GM23338 (cell line): ENCODE measurements around the gene SH3RF2. TPM values are rescaled to one million over a fixed set of nuclear protein-coding genes. Genes with fewer than 3 reads are reported as not detected.

Source experiments
- ATAC-seq: fragments of 200-7000 bp; cut with Tn5 transposase; 3 replicates; pipeline ENCODE4 v1.9.1; 2020
- DNase-seq: peaks from one replicate; pipeline ENCODE4 v3.0.0-alpha.2; 2015; ENCODE audit warnings: low spot score
- H2AFZ ChIP-seq: fragments of 200-600 bp; sonication (generic); 2 replicates; pipeline ENCODE4 v1.8.0; 2016; ENCODE audit warnings: antibody characterized with exemption, mild to moderate bottlenecking, moderate library complexity
- H3F3A ChIP-seq: fragments of 200-600 bp; sonication (generic); replicated peaks from 2 replicates; pipeline ENCODE4 v1.8.0; 2017; ENCODE audit warnings: antibody characterized with exemption, mixed run types, low read depth
- H3K27ac ChIP-seq: fragments of 200-600 bp; sonication (generic); 2 replicates; pipeline ENCODE4 v1.6.1; 2016; ENCODE audit warnings: low read depth
- H3K27me3 ChIP-seq: fragments of 200-600 bp; sonication (generic); 2 replicates; pipeline ENCODE4 v1.8.0; 2016; ENCODE audit warnings: mild to moderate bottlenecking, mixed run types, moderate library complexity; ENCODE audit not compliant: insufficient read depth
- H3K36me3 ChIP-seq: fragments of 200-600 bp; sonication (generic); 2 replicates; pipeline ENCODE4 v1.8.0; 2016; ENCODE audit warnings: mild to moderate bottlenecking; ENCODE audit not compliant: insufficient read depth
- H3K4me1 ChIP-seq: fragments of 200-600 bp; sonication (generic); 2 replicates; pipeline ENCODE4 v1.8.0; 2016; ENCODE audit warnings: mild to moderate bottlenecking, moderate library complexity; ENCODE audit not compliant: insufficient read depth
- H3K4me2 ChIP-seq: fragments of 200-600 bp; sonication (generic); 2 replicates; pipeline ENCODE4 v1.7.1; 2017; ENCODE audit warnings: mixed run types
- H3K4me3 ChIP-seq: fragments of 200-600 bp; sonication (generic); 2 replicates; pipeline ENCODE4 v1.6.1; 2016; ENCODE audit warnings: mixed run types
- H3K79me2 ChIP-seq: fragments of 200-600 bp; sonication (generic); replicated peaks from 2 replicates; pipeline ENCODE4 v1.8.0; 2017; ENCODE audit warnings: mild to moderate bottlenecking; ENCODE audit not compliant: insufficient read depth
- H3K9me2 ChIP-seq: fragments of 200-600 bp; sonication (generic); 2 replicates; pipeline ENCODE4 v1.8.0; 2017; ENCODE audit not compliant: insufficient read depth
- H4K20me1 ChIP-seq: fragments of 200-600 bp; sonication (generic); replicated peaks from 2 replicates; pipeline ENCODE4 v1.8.0; 2017; ENCODE audit warnings: mild to moderate bottlenecking; ENCODE audit not compliant: insufficient read depth
- H3K27ac Mint-ChIP-seq: 2 replicates; pipeline ENCODE4 v1.8.0; 2020; ENCODE audit warnings: inconsistent platforms, mild to moderate bottlenecking, moderate library complexity, mixed read lengths
- H3K27me3 Mint-ChIP-seq: 3 replicates; pipeline ENCODE4 v1.8.0; 2022; ENCODE audit warnings: low read depth, mild to moderate bottlenecking, moderate library complexity, mixed read lengths, inconsistent platforms; ENCODE audit not compliant: insufficient read depth, poor library complexity
- H3K36me3 Mint-ChIP-seq: 3 replicates; pipeline ENCODE4 v1.8.0; 2021; ENCODE audit warnings: low read depth, mild to moderate bottlenecking, inconsistent platforms, moderate library complexity, mixed read lengths
- H3K4me1 Mint-ChIP-seq: 3 replicates; pipeline ENCODE4 v1.8.0; 2020; ENCODE audit warnings: mild to moderate bottlenecking, inconsistent platforms, mixed read lengths
- H3K4me3 Mint-ChIP-seq: 3 replicates; pipeline ENCODE4 v1.8.0; 2021; ENCODE audit warnings: moderate library complexity, mild to moderate bottlenecking, inconsistent platforms, mixed read lengths
- H3K9me3 Mint-ChIP-seq: 3 replicates; pipeline ENCODE4 v1.8.0; 2020; ENCODE audit warnings: moderate library complexity, mild to moderate bottlenecking, inconsistent platforms, mixed read lengths
- EZH2 ChIP-seq: fragments of 200-600 bp; sonication (generic); IDR thresholded peaks from one replicate; pipeline ENCODE4 v1.8.0; 2017; ENCODE audit warnings: antibody characterized with exemption, mild to moderate bottlenecking, low read depth; ENCODE audit not compliant: unreplicated experiment
- JUNB ChIP-seq: IDR thresholded peaks from one replicate; pipeline ENCODE4 v1.6.1; 2016; ENCODE audit warnings: antibody characterized with exemption; ENCODE audit not compliant: unreplicated experiment
- NANOG ChIP-seq: IDR thresholded peaks from 2 replicates; pipeline ENCODE4 v1.6.1; 2016; ENCODE audit warnings: antibody characterized with exemption, borderline replicate concordance
- ZNF331 ChIP-seq: fragments of 250-450 bp; sonication (Bioruptor Pico); IDR thresholded peaks from 2 replicates; pipeline ENCODE4 v1.5.0; 2020; ENCODE audit warnings: low read depth, mild to moderate bottlenecking, moderate library complexity
- polyA plus RNA-seq: library from polyadenylated mRNA; unstranded; fragments of >200 nt; fragmentation: Nextera tagmentation; extraction: Ambion mirVana; gene quantifications from 2 replicates; pipeline ENCODE4 v1.2.1, GENCODE V29; 2016
- total RNA-seq: library from RNA; depleted of rRNA; stranded (reverse); fragments of >200 nt; shearing (Covaris generic); gene quantifications from 2 replicates; pipeline ENCODE4 v1.2.3, GENCODE V29; 2014
- TF ChIP-seq, protein P1 (sequence below): IDR thresholded peaks from one replicate; pipeline ENCODE4 v1.6.1; 2018; ENCODE audit warnings: antibody characterized with exemption; ENCODE audit not compliant: unreplicated experiment
- TF ChIP-seq, protein P2 (sequence below), 2 experiments: fragments of 200-600 bp in 1 of 2; sonication (generic) in 1 of 2; conservative IDR thresholded peaks; 2 replicates each; pipeline versions ENCODE4 v1.5.1 to v1.6.1; 2016 to 2017; ENCODE audit warnings: antibody characterized with exemption in 2 of 2, low read depth in 2 of 2, mild to moderate bottlenecking in 2 of 2, moderate library complexity in 1 of 2
- TF ChIP-seq, protein P3 (sequence below): fragments of 250-450 bp; sonication (Bioruptor Pico); IDR thresholded peaks from 2 replicates; pipeline ENCODE4 v1.5.0; 2020; ENCODE audit warnings: mild to moderate bottlenecking, moderate library complexity
- TF ChIP-seq, protein P4 (sequence below): IDR thresholded peaks from 2 replicates; pipeline ENCODE4 v1.6.1; 2016; ENCODE audit warnings: antibody characterized with exemption

Gene SH3RF2
- total and polyA plus RNA-seq, 2 experiments from 2014 or later, result 1.7 to 2.4 TPM

DNA sequence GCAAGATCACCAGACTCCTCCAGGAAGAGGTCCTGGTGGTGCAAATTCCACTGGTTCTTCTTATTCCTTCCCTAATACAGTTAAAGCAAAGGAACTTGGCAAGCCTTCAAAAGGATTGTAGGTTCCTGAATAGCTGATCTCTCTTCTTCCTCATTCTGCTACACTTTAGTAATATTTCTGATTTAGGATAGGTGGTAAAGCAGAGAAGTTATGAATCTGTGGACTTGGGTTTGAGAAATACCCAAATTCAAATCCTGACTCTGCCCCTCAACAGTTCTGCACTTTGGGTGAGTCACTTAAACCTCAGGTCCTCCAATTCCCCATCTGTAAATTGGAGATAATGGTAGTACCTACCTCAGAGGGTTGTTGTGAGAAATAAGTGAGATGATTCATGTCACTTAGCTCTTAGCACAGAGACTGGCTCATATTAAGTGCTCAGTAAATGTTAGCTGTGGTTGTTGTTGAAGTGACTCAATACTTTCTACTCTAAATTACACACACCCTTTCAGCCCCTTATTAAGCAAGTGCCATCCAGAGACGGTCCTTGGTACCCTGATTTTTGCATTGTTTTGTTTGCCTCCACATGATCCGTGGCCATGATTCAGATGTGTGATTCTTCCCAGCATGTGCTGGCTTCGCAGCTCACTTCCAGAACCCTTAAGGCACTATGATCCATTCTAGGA is 5.2 kb downstream of the SH3RF2 start:
- no peak for ATAC-seq
- H3K4me3 Mint-ChIP-seq, result no peak overlapping the region
- peaks cover 26% of the 10 kb centered on the region for H3K4me1 ChIP-seq
- no peaks in the 10 kb centered on the region for H3K27me3 Mint-ChIP-seq
- no peak overlapping the region for H3K4me3 ChIP-seq
- no peaks in the 10 kb centered on the region for H3K36me3 ChIP-seq
- H3K27ac ChIP-seq, result no peak overlapping the region
- H3K27me3 ChIP-seq, result peaks cover 7% of the 10 kb centered on the region; the same call in 1 of the 2 replicates
- TF ChIP-seq ZNF331 (CRISPR knock-in tag), result no peak
- TF ChIP-seq, protein P1, sequence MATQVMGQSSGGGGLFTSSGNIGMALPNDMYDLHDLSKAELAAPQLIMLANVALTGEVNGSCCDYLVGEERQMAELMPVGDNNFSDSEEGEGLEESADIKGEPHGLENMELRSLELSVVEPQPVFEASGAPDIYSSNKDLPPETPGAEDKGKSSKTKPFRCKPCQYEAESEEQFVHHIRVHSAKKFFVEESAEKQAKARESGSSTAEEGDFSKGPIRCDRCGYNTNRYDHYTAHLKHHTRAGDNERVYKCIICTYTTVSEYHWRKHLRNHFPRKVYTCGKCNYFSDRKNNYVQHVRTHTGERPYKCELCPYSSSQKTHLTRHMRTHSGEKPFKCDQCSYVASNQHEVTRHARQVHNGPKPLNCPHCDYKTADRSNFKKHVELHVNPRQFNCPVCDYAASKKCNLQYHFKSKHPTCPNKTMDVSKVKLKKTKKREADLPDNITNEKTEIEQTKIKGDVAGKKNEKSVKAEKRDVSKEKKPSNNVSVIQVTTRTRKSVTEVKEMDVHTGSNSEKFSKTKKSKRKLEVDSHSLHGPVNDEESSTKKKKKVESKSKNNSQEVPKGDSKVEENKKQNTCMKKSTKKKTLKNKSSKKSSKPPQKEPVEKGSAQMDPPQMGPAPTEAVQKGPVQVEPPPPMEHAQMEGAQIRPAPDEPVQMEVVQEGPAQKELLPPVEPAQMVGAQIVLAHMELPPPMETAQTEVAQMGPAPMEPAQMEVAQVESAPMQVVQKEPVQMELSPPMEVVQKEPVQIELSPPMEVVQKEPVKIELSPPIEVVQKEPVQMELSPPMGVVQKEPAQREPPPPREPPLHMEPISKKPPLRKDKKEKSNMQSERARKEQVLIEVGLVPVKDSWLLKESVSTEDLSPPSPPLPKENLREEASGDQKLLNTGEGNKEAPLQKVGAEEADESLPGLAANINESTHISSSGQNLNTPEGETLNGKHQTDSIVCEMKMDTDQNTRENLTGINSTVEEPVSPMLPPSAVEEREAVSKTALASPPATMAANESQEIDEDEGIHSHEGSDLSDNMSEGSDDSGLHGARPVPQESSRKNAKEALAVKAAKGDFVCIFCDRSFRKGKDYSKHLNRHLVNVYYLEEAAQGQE, result no peak
- TF ChIP-seq, protein P2, sequence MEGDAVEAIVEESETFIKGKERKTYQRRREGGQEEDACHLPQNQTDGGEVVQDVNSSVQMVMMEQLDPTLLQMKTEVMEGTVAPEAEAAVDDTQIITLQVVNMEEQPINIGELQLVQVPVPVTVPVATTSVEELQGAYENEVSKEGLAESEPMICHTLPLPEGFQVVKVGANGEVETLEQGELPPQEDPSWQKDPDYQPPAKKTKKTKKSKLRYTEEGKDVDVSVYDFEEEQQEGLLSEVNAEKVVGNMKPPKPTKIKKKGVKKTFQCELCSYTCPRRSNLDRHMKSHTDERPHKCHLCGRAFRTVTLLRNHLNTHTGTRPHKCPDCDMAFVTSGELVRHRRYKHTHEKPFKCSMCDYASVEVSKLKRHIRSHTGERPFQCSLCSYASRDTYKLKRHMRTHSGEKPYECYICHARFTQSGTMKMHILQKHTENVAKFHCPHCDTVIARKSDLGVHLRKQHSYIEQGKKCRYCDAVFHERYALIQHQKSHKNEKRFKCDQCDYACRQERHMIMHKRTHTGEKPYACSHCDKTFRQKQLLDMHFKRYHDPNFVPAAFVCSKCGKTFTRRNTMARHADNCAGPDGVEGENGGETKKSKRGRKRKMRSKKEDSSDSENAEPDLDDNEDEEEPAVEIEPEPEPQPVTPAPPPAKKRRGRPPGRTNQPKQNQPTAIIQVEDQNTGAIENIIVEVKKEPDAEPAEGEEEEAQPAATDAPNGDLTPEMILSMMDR (conservative IDR thresholded peaks at IDR 0.05; ENCODE audit: low read depth in 2 of 2), result no peak
- no peak for DNase-seq
- H4K20me1 ChIP-seq, result no peaks in the 10 kb centered on the region
- H3K79me2 ChIP-seq, result no peaks in the 10 kb centered on the region
- H3F3A ChIP-seq, result no peaks in the 10 kb centered on the region
- H2AFZ ChIP-seq, result no peak overlapping the region
- H3K9me2 ChIP-seq, result no peaks in the 10 kb centered on the region
- no peak overlapping the region for H3K27ac Mint-ChIP-seq
- H3K4me2 ChIP-seq, result no peak overlapping the region
- peaks cover 30% of the 10 kb centered on the region for H3K4me1 Mint-ChIP-seq
- no peaks in the 10 kb centered on the region for H3K36me3 Mint-ChIP-seq
- H3K9me3 Mint-ChIP-seq, result no peaks in the 10 kb centered on the region

DNA sequence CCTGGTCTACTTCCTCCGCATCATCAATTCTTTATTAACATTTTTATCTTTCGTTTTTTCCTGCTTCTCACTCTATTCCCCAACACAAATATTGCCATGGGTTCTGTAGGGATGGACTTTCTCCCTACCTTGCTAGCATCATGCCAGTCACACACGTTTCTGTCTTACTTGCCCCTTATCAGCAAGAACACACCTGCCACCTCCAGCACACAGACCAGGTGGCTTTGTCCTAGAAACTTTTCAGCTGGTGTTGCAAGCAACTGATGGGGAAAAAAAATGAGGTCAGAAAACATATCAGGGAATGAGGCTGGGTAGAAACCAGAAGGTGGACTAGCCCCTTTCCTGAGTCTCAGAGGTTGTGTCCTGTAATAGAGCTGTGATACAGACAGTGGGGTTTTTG is 5.8 kb downstream of the SH3RF2 start:
- no peak overlapping the region for H2AFZ ChIP-seq
- H3K79me2 ChIP-seq, result no peaks in the 10 kb centered on the region
- H3K27me3 ChIP-seq, result peaks cover 5% of the 10 kb centered on the region; the same call in 1 of the 2 replicates
- Mint-ChIP-seq H3K9me3 (no peaks in the 10 kb centered on the region), H3K36me3 (no peaks in the 10 kb centered on the region), H3K4me1 (peaks cover 24% of the 10 kb centered on the region), H3K4me3 (no peak overlapping the region), H3K27ac (no peak overlapping the region), H3K27me3 (no peaks in the 10 kb centered on the region)
- H3K4me3 ChIP-seq, result no peak overlapping the region
- no peaks in the 10 kb centered on the region for H3K9me2 ChIP-seq
- ATAC-seq, result no peak
- no peaks in the 10 kb centered on the region for H4K20me1 ChIP-seq
- H3F3A ChIP-seq, result no peaks in the 10 kb centered on the region
- H3K36me3 ChIP-seq, result no peaks in the 10 kb centered on the region
- peaks cover 21% of the 10 kb centered on the region for H3K4me1 ChIP-seq
- H3K4me2 ChIP-seq, result no peak overlapping the region
- H3K27ac ChIP-seq, result no peak overlapping the region
- no peak for DNase-seq
- TF ChIP-seq EZH2, result no peak
- TF ChIP-seq, protein P3, sequence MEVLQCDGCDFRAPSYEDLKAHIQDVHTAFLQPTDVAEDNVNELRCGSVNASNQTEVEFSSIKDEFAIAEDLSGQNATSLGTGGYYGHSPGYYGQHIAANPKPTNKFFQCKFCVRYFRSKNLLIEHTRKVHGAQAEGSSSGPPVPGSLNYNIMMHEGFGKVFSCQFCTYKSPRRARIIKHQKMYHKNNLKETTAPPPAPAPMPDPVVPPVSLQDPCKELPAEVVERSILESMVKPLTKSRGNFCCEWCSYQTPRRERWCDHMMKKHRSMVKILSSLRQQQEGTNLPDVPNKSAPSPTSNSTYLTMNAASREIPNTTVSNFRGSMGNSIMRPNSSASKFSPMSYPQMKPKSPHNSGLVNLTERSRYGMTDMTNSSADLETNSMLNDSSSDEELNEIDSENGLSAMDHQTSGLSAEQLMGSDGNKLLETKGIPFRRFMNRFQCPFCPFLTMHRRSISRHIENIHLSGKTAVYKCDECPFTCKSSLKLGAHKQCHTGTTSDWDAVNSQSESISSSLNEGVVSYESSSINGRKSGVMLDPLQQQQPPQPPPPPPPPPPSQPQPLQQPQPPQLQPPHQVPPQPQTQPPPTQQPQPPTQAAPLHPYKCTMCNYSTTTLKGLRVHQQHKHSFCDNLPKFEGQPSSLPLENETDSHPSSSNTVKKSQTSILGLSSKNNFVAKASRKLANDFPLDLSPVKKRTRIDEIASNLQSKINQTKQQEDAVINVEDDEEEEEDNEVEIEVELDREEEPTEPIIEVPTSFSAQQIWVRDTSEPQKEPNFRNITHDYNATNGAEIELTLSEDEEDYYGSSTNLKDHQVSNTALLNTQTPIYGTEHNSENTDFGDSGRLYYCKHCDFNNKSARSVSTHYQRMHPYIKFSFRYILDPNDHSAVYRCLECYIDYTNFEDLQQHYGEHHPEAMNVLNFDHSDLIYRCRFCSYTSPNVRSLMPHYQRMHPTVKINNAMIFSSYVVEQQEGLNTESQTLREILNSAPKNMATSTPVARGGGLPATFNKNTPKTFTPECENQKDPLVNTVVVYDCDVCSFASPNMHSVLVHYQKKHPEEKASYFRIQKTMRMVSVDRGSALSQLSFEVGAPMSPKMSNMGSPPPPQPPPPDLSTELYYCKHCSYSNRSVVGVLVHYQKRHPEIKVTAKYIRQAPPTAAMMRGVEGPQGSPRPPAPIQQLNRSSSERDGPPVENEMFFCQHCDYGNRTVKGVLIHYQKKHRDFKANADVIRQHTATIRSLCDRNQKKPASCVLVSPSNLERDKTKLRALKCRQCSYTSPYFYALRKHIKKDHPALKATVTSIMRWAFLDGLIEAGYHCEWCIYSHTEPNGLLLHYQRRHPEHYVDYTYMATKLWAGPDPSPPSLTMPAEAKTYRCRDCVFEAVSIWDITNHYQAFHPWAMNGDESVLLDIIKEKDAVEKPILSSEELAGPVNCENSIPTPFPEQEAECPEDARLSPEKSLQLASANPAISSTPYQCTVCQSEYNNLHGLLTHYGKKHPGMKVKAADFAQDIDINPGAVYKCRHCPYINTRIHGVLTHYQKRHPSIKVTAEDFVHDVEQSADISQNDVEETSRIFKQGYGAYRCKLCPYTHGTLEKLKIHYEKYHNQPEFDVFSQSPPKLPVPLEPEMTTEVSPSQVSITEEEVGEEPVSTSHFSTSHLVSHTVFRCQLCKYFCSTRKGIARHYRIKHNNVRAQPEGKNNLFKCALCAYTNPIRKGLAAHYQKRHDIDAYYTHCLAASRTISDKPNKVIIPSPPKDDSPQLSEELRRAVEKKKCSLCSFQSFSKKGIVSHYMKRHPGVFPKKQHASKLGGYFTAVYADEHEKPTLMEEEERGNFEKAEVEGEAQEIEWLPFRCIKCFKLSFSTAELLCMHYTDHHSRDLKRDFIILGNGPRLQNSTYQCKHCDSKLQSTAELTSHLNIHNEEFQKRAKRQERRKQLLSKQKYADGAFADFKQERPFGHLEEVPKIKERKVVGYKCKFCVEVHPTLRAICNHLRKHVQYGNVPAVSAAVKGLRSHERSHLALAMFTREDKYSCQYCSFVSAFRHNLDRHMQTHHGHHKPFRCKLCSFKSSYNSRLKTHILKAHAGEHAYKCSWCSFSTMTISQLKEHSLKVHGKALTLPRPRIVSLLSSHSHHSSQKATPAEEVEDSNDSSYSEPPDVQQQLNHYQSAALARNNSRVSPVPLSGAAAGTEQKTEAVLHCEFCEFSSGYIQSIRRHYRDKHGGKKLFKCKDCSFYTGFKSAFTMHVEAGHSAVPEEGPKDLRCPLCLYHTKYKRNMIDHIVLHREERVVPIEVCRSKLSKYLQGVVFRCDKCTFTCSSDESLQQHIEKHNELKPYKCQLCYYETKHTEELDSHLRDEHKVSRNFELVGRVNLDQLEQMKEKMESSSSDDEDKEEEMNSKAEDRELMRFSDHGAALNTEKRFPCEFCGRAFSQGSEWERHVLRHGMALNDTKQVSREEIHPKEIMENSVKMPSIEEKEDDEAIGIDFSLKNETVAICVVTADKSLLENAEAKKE, result no peak
- TF ChIP-seq JUNB, result no peak
- TF ChIP-seq, protein P4, sequence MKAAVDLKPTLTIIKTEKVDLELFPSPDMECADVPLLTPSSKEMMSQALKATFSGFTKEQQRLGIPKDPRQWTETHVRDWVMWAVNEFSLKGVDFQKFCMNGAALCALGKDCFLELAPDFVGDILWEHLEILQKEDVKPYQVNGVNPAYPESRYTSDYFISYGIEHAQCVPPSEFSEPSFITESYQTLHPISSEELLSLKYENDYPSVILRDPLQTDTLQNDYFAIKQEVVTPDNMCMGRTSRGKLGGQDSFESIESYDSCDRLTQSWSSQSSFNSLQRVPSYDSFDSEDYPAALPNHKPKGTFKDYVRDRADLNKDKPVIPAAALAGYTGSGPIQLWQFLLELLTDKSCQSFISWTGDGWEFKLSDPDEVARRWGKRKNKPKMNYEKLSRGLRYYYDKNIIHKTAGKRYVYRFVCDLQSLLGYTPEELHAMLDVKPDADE, result no peak
- TF ChIP-seq ZNF331 (CRISPR knock-in tag), result no peak
- no peak for TF ChIP-seq NANOG
